ENCODE results near the gene HEATR9. TPM values are rescaled to one million over a fixed set of nuclear protein-coding genes. Genes with fewer than 3 reads are reported as not detected.

HEATR9 gene
- total RNA-seq, 1 experiment from 2014 or later: not detected

GRCh38 chr17:35809855-35810461, 58.7 kb downstream of the HEATR9 start:
- Histone ChIP-seq H2AFZ (ENCODE audit: low read depth, low read length, poor library complexity, severe bottlenecking) (no peak overlapping the region), H3K4me3 (replicated peaks in 1 of 2; ENCODE audit: low read depth in 1 of 2, low read length in 2 of 2) (peak overlapping the region; percentile 76 to 89), H3K9ac (ENCODE audit: low read length) (peak overlapping the region; percentile 89), H3K9me2 (ENCODE audit: insufficient read depth) (no peaks in the 10 kb centered on the region), H3K4me2 (ENCODE audit: low read length) (peak overlapping the region; percentile 92), H3K79me2 (ENCODE audit: insufficient read depth, low read length) (peaks cover 56% of the 10 kb centered on the region), H3K9me3 (ENCODE audit: control insufficient read depth in 1 of 2, insufficient read depth in 1 of 2, low read depth in 1 of 2, low read length in 2 of 2) (no peaks in the 10 kb centered on the region), H3K4me1 (ENCODE audit: control insufficient read depth in 1 of 2, insufficient read depth in 2 of 2, low read length in 2 of 2) (peaks cover 22 to 34% of the 10 kb centered on the region in 2 experiments), H3K36me3 (ENCODE audit: control insufficient read depth in 1 of 2, insufficient read depth in 2 of 2, low read length in 2 of 2) (peaks cover 0 to 2% of the 10 kb centered on the region in 2 experiments; a peak in 1 of 4 replicates), H3K27ac (ENCODE audit: low read depth, low read length) (peak overlapping the region; percentile 66), H4K20me1 (ENCODE audit: insufficient read depth) (peaks cover 36% of the 10 kb centered on the region), H3K27me3 (ENCODE audit: insufficient read depth, low read length) (no peaks in the 10 kb centered on the region)
- no TSS peak for BruUV-seq (replicated peaks)
- no peak for TF ChIP-seq SIN3A (IDR thresholded peaks at IDR 0.05; ENCODE audit: low read depth)
- TF ChIP-seq POLR2AphosphoS5 (IDR thresholded peaks at IDR 0.05; ENCODE audit: low read depth, low read length): no peak
- no peak for TF ChIP-seq EZH2phosphoT487 (IDR thresholded peaks at IDR 0.05; ENCODE audit: borderline replicate concordance)
- no peak for TF ChIP-seq CEBPB (IDR thresholded peaks at IDR 0.05; ENCODE audit: low read depth)
- TF ChIP-seq REST (IDR thresholded peaks at IDR 0.05; ENCODE audit: low read depth): no peak
- TF ChIP-seq ELF1 (IDR thresholded peaks at IDR 0.05; ENCODE audit: borderline replicate concordance, low read depth): no peak
- TF ChIP-seq SRF (IDR thresholded peaks at IDR 0.05; ENCODE audit: low read depth): no peak
- TF ChIP-seq EZH2 (IDR thresholded peaks at IDR 0.05): no peak
- TF ChIP-seq EGR1 (IDR thresholded peaks at IDR 0.05; ENCODE audit: low read depth): no peak
- no peak for TF ChIP-seq CBX3 (IDR thresholded peaks at IDR 0.05; ENCODE audit: low read depth)
- ATAC-seq (no peak), DNase-seq (ENCODE audit: low read depth, low spot score) (no peak)
- ChIA-PET CTCF (interaction anchor here (3.3 kb wide), 1 partner anchor 45 kb away, joined by 76 read pairs; no protein-coding TSS in a partner anchor), POLR2A (interaction anchor here (0.9 to 3.9 kb wide), 7 partner anchors 8 to 231 kb away, joined by 3 to 41 read pairs (median 4); partner anchors contain the start of gene PEX12), RAD21 (ENCODE audit: low non-redundant PET in 1 of 2, low total read pairs in 2 of 2, uncharacterized antibody in 2 of 2, unreplicated experiment in 2 of 2) (interaction anchor here in 1 of 2 experiments (1.4 kb wide), 1 partner anchor 46 kb away, joined by 10 read pairs; no protein-coding TSS in a partner anchor)
- intact Hi-C loops (cut with micrococcal nuclease): loop anchor here (1.0 to 10.0 kb wide), 2 partner anchors 46 to 195 kb away; no protein-coding TSS in a partner anchor
